Stimulated activated CD4-positive, alpha-beta T cell treated with anti-CD3 and anti-CD28 coated beads, Interleukin-1b, Interleukin-23, amount 100 ng/mL, for 24 hours (primary cell): ENCODE measurements around the gene MEPCE.

Source experiments
- DNase-seq, 4 experiments: peaks; one replicate each; pipeline ENCODE4 v3.0.0-alpha.2; 2020; ENCODE audit warnings: low read depth in 4 of 4, low spot score in 1 of 4

MEPCE gene

DNA sequence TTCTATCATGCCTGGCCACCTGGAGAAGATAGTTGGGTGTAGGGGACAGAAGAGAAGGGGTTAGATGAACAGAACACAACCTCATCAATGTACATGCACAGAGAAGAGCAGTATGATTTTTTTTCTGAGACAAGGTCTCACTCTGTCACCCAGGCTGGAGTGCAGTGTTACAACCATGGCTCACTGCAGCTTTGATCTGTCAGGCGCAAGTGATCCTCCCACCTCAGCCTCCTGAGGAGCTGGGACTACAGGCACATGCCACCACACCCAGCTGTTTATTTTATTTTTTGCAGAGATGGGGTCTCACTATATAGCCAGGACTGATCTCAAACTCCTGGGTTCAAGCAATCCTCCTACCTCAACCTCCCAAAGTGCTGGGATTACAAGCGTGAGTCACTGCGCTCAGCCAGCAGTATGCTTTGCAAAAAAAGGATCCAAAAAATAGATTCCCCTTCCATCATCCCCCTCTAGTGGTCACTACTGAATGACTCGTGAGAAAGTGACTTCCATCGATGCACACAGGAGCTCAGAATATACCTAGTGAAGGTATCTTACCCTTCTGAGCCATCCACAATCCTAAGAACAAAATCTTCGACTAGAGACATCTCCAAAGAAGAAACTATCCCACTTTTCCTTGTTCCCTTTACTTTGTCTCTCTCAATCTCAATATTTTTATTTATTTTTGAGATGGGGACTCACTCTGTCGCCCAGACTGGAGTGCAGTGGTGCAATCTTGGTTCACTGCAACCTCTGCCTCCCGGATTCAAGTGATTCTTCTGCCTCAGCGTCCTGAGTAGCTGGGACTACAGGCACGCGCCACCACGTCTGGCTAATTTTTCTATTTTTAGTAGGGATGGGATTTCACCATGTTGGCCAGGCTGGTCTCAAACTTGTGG, 22.1 kb upstream of the MEPCE start:
- peak in 1 of 4 experiments; percentile 12 for DNase-seq

DNA sequence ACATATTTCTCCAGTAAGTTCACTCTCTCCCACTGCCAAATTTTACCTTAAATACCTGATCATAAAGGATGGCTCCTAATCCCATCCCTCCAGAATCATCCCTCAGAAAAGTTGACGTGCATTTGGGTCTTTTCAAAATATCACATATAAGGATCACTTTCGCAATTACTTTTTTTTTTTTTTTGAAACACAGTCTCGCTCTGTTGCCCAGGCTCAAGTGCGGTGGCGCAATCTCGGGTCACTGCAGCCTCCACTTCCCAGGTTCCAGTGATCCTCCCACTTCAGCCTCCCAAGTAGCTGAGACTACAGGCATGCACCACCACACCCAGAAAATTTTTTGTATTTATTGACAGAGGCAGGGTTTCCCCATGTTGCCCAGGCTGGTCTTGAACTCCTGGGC, 18.5 kb upstream of the MEPCE start:
- no peak for DNase-seq

DNA sequence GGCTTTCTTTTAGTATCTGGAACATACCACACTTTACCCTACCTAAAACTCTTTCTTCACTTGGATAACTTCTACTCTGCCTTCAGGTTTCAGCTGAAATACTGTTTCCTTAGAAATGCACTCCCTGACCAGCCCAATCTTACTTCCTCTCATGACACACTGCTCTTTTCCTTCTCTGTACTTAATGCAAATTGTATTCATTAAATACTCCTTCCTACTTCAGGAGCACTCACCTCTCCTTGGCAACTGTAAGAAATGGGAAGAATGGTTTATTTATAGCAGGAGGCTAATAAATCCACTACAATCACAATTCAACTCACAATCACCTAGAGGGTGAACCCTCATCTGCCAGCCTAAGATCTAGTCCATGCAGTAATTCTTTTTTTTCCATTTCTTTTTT, 16.3 kb upstream of the MEPCE start:
- DNase-seq, result no peak

DNA sequence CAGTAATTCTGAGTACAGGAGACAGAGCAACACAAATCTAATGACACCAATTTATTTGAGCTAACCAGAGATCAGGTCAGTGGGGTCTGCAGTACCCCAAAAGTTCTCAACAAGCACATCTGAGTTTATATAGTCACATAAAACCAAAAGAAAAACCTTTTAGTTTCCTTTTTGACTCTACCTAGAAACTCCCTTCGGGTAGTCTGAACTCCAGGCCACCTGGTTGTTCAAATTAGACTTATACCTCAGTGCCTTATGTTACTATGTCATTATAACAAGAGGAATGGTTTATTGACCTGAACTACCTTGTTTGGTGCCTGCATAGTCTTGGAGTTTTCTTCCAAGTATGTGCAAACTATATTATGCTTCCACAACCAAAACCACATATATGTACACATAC, 15.7 kb upstream of the MEPCE start:
- no peak for DNase-seq

DNA sequence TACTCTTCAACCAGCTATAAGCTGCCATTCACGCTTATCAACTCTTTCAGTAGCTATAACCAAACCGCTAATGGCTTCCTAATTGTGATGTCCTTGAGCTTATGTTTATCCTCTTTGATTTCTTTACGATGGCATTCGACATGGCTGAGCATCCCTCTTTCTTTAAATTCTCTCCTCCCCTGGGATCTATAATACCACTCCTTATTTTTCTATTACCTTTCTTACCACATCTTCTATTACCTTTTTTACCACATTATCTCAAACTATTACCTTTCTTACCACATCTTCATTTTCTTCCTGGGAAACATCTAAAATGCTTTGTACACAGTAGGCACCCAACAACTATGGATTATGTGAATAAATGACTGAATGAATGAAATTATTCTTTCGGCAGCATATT, 14.2 kb upstream of the MEPCE start:
- DNase-seq, result no peak

DNA sequence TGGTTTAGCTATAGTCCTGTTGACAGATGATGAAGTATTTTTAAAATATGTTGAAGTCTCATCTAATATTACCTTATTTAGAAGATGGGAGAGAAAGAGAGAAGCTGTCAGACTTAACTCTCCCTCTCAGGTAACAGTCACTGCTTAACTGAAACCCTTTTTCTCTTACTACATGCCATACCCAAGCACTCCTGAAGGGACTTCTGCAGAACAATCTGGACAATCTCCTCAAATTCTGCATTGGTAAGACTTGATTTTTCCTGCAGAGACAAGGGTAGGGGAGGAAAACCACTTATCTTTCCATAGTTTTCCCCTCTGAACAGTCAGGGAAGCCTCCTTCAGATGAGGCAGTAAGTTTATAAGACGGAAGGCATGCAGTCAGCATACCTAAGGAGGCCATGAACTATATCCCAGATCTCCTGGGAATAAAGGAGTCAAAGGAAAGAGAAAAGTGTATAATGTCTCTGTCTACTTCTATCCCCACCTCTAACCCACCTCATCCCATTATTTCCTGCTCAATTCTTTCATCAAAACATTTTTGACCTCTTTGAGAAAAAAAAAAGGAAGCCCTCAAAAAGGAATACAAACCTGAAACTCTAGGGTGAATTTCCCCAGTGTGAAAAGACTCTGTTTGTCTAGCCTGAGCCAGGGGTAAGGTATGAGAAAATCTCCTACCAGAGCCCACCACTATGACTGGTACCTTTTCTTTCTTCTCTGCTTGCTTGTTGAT, 10.5 kb upstream of the MEPCE start:
- no peak for DNase-seq

DNA sequence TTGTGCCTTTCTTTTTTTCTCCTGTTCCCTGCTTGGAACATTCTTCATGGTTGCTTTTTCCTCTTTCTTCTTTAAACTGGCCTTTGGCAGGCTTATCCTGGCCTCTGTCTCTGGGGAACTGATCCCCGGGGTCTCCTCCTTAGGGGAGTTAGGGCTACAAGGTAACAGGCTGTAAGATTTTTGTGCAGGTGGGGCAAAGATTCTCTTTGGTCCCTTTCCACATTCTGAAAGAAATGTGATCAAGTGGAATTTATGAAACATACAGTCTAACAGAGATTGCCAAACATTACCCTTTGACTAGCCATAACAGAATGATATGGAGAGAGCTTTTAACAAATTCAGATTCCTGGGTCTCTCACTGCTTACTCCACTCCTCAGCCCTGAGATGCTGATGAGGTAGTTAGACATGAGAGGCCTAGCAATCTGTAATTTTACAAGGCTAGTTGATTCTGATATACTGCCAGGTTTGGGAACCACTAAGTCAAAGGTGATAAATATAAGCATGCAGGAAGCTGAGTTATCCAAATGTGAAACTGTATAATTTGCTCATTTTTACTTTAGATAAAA, 9.9 kb upstream of the MEPCE start:
- DNase-seq, result no peak

DNA sequence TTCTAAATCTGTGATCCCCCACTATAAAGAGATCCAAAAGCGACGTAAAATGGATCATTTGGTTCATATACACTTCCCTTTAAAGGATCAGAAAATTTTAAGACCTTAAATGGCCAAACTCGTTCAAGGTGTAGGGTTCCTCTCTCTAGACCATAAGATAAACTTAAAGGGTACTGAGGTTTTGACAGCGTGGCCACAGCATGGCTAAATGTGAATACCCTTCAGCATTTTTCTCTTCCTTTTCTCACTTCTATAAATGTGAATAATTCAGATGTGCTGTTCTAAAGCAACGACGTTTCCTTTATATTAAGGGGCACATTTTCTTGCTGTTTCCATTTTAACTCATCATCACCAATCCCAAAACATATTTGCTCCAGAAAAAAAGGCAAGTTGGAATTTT, 6.3 kb upstream of the MEPCE start:
- DNase-seq, result no peak

DNA sequence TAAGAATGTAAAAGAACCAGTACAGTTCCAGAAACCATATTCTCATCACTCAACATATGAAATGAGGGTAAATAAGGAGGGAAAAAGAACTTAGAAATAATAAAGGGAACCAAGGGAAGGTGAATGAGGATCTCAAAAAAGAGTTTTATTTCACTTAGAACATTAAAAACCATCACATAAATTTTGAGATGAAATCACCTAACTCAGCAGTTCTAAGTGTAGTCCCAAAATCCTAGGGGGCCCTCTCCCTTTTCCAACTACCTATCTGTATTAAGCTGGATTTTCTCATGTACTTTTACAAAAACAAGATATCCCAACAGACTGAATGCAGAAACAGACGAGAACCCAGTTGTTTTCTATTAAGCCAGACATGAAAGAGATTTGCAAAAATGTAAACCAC, 4.3 kb upstream of the MEPCE start:
- DNase-seq, result no peak

DNA sequence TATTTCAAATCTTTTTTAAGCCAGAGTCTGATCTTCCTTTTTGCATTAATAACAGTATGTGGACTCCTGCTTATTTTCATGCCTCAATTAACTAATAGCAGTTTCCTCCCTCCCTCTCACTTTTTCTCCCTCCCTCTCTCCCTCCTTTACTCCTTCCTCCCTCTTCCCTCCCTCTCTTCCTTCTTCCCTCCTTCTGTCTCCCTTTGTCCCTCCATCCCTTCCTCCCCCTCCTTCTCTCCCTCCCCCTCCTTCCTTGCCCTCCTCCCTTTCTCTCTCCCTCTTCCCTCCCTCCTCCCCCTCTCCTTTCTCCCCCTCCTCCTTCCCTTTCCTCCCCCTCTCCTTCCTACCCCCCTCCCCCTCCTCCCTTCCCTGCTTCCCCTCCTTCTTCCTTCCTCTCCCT, 3.1 kb upstream of the MEPCE start:
- DNase-seq, result no peak

DNA sequence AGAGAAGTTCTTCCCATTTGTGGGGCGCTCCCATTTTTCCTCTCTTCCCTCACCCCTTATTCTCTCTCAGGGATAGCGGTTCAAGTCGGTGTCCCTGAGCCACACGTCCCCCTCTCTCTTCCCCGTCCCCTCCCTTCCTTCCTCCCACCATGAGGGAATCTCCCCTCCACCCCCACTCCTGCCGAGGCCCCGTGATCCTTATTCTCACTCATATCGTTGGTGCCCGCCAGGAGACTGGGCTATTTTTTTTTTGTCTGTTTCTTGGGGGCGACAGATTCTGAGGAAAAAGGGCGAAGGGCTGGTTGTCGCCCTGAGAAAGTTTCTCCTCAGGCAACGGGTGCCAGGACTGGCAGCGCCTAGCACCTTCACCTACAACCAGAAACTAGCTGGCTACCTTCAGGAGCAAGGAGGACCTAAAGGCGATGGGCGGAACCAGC, 1.9 kb upstream of the MEPCE start:
- DNase-seq, result no peak

DNA sequence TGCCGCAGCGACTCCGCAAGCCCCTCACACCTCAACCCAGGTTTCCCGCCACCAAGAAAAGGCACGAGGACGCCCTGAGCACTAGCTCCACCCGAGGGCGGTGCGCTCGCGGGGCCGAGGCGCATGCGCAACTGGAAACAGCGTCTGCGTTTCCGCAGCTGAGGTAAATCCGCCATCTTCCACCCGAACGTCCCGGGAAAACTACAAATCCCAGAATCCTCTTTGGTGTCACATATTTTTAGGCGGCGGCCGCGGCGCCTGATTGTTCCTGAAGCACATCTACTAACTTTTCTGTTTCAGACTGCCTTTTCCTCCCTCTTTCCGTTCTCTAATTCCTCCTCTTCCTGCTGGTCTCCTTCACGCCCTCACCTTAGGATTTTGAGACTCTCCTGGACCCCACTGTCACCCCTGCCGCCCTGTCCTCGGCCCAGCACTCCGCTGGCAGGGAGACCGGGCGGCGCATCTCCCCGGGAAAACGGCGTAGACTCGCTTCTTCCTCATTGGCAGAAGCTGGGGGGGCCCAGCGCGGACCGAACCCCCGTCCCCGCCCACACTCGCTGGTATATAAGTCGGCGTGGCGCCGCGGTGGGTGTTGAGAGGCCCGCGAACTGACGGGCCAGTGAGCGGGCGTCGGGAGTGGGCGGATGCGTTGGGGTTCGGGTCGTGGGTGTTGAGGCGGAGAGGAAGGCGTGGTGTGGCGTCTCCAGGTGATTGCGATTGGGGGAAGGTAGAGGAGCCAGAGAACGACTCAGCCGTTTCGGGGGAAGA, 1.2 kb upstream of the MEPCE start, which contains the start of gene ZCWPW1:
TSS of gene ZCWPW1 (minus strand) at position 505 of the 768 bp plus-strand sequence. CDS start 8,054 bp downstream, outside the sequence.
- DNase-seq, result peak; percentile 88 to 98 (median 97)

DNA sequence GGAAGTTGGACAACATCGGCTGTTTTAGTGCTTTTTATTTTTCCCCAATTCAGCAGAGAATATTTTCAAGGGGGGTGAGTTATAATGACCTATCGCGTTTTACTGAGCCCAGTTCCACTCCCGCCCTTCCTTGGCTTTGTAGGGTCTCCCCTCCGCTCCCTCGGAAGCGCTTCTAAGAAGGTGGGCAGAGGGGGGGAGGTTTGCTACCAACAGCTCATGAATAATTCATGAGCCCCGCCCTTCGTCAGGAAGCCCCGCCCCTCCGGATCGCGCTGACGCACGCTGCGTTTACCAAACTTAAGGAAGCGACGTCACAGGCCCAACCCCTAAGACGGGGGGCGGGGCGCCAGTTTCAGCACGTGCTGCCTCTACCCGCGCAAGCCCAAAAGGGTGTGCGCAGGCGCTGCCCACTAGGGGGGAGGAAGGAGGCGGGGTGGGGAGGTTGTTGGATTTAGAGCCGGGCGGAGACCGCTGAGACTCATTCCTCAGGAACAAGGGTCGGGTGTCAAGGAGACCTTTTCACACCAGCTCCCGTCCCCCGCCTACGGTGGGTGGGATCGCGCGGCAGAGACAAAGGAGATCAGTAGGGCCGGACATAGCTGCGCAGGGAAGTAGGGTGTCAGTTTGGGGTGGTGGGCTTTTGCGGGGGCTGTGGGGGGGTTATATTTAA, 529 bp upstream of the MEPCE start:
- peak; percentile 100 for DNase-seq

DNA sequence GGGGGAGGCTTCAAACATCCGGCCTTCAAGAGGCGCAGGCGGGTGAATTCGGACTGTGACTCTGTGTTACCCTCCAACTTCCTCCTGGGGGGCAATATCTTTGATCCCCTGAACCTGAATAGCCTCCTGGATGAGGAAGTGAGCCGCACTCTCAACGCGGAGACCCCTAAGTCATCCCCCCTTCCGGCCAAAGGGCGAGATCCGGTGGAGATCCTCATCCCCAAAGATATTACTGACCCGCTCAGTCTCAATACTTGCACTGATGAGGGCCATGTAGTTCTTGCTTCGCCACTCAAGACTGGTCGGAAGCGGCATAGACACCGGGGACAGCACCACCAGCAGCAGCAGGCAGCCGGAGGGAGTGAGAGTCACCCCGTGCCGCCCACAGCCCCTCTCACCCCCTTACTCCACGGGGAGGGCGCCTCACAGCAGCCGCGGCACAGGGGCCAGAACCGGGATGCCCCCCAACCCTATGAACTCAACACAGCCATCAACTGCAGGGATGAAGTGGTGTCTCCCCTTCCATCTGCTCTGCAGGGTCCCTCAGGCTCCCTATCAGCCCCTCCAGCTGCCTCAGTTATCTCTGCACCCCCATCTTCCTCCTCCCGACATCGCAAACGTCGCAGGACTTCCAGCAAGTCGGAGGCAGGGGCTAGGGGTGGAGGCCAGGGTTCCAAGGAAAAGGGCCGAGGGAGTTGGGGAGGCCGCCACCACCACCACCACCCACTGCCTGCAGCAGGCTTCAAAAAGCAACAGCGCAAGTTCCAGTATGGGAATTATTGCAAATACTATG, 1.1 kb downstream of the MEPCE start:
- peak in 2 of 4 experiments; percentile 32 to 36 for DNase-seq

DNA sequence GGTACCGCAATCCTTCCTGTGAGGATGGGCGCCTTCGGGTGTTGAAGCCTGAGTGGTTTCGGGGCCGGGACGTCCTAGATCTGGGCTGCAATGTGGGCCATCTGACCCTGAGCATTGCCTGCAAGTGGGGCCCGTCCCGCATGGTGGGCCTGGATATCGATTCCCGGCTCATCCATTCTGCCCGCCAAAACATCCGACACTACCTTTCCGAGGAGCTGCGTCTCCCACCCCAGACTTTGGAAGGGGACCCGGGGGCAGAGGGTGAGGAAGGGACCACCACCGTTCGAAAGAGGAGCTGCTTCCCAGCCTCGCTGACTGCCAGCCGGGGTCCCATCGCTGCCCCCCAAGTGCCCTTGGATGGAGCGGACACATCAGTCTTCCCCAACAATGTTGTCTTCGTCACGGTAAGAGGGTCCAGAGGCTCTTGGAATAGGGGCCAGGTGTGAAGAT, 1.7 kb downstream of the MEPCE start:
- DNase-seq, result no peak

DNA sequence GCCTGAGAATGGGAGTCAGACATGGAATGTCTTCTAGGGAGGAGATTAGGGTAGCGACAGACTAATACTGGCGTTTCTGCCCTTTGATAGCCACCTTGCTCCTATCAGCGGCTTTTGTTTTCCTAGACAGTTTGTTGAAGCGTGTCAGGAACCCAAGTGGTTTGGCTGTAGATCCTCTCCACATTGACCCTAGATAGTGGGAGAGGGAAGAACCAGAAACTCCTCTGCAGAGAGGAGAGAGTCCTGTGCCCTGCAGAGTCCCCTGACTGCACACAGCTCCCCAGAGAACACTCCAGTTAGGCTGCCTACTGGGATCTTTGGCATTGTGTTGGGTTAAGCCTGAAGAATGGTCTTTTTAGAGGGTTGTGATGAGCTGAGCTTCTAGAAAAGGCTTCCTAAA, 2.4 kb downstream of the MEPCE start:
- DNase-seq, result no peak

DNA sequence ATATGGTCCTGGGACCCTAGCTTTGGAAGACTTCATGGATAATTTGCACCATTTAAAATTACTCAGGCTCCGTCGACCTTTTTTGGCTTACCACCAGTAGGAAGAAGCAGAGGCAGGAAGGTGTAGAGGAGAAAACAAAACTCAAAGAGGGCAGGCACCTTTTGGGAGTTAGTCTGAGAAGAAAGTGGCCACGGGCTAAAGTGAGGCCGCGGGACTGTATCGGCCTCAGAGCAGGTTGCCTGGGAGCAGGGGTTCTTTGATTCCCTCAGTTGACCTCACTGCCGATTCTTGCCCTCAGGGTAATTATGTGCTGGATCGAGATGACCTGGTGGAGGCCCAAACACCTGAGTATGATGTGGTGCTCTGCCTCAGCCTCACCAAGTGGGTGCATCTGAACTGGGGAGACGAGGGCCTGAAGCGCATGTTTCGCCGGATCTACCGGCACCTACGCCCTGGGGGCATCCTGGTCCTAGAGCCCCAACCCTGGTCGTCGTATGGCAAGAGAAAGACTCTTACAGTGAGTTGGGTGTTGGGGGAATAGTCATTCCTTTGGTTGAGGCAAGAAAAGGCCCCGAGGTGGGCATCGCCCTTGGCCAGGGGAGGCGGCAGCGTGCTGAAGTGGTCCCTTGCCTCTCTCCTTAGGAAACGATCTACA, 3.1 kb downstream of the MEPCE start:
- no peak for DNase-seq

DNA sequence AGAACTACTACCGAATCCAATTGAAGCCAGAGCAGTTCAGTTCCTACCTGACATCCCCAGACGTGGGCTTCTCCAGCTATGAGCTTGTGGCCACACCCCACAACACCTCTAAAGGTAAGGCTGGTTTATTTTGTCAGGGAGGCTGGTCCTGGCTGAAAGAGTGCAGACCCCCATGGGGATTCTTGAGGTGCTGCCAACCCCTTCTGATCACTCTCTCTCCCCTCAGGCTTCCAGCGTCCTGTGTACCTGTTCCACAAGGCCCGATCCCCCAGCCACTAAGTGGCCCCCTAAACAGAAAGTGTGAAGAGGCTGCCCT, 3.6 kb downstream of the MEPCE start:
- no peak for DNase-seq

DNA sequence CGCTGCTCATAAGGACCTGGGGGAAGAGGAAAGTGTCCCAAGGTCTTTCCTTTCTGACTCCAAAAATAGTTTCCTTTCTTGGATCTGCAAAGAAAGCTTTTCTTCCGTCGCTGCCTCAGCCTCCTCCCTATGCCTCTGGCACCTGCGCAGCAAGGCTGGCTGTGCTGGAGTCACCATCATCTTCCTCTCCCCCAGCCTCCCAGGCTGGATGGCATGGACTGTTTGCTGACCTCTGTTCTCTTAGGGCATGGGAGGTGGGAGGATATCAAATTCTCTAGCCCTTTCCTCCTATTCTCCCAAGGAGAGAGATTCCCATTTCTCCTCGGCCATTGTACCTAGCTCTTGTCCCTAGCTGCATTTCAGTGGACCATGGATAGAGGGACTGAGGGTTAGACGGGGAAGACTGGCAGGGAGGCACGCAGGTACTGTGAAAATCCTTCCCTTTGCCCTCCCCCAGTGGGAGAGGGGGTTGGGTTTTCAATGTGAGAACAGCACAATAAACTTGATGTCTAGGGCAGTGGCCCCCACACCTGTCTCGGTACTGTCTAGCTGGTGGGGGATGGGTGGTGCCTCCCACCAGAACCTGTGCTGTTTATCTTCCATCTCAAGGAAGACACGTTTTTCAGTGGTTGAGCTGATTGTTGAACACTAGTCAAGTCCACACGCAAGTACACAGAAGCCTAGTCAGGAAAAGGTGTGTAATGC, 4.1 kb downstream of the MEPCE start:
- DNase-seq, result no peak
